NCI-H82 treated with DMSO at 0.1 percent for 48 hours (cell line): Measurements from ENCODE around the gene RPL29.

ENCODE experiments used
- DNase-seq: peaks from one replicate; lab custom pipeline; 2025; ENCODE audit not compliant: unreplicated experiment; lab: John Stamatoyannopoulos, UW

Gene RPL29

GRCh38 chr3:51947215-51947900 lies 48.3 kb downstream of the RPL29 start:
- DNase-seq: no peak

DNA sequence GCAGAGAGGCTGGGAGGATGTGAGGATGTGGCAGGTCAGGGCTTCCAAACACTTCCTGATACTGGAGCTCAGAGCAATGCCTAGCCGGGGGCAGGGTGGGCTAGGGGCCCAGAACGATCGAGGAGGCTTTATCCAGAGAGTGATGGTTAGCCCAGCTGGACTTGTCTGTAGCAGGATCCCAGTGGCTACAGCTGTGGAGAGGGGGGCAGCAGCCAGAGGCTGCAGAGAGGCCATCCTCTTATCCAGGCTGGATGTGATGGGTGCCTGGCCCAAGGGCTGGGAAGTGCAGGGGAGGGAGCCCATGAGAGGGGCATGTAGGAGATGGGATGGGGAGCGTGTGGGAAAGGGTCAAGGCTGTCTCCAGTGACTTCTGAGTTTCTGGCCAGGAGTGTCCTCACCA lies 48.9 kb downstream of the RPL29 start:
- no peak for DNase-seq

- DNase-seq: no peak
Measured at GRCh38 chr3:51945926-51946705, 49.6 kb downstream of the RPL29 start.

GRCh38 chr3:51945031-51945840 lies 50.5 kb downstream of the RPL29 start:
- DNase-seq: no peak

GRCh38 chr3:51944451-51945021 lies 51.2 kb downstream of the RPL29 start:
- DNase-seq: no peak
